Stimulated activated CD8-positive, alpha-beta memory T cell treated with anti-CD3 and anti-CD28 coated beads, Interleukin-12 subunit alpha, Interleukin-12 subunit beta, amount 100 ng/mL, for 24 hours (primary cell): ENCODE data around the gene DNAJC18.

ENCODE experiments used
- DNase-seq: peaks from one replicate; pipeline ENCODE4 v3.0.0-alpha.2; 2020; ENCODE audit errors: extremely low read depth

Gene DNAJC18

GRCh38 chr5:139369181-139369580 is 70.1 kb downstream of the DNAJC18 start:
- DNase-seq = no peak

- no peak for DNase-seq
Observed at GRCh38 chr5:139368613-139369012, 70.7 kb downstream of the DNAJC18 start.

- no peak for DNase-seq
Observed at GRCh38 chr5:139364466-139364865, 74.9 kb downstream of the DNAJC18 start.

GRCh38 chr5:139363937-139364336 is 75.4 kb downstream of the DNAJC18 start:
- DNase-seq = no peak

GRCh38 chr5:139361835-139362429 is 77.4 kb downstream of the DNAJC18 start:
- DNase-seq = no peak

GRCh38 chr5:139360384-139360783 is 78.9 kb downstream of the DNAJC18 start:
- no peak for DNase-seq
